Daoy (cell line): ENCODE measurements around the gene TMEM44. TPM values are rescaled to one million over a fixed set of nuclear protein-coding genes. Genes with fewer than 3 reads are reported as not detected.
"Not testable (repeated sequence)": the region's sequence is repeated elsewhere in the genome, so short reads cannot be mapped to it uniquely, and the experiment has no call there.

Experiments
- DNase-seq: peaks from one replicate; pipeline ENCODE4 v3.0.0-alpha.2; 2015; ENCODE audit warnings: low read depth
- total RNA-seq: library from RNA; depleted of rRNA; stranded (reverse); fragments of >200 nt; shearing (Covaris generic); gene quantifications from 2 replicates; pipeline ENCODE4 v1.2.3, GENCODE V29; 2014; rRNA removed

The TMEM44 gene
- total RNA-seq, 1 experiment from 2014 or later = 12.9 TPM

DNA sequence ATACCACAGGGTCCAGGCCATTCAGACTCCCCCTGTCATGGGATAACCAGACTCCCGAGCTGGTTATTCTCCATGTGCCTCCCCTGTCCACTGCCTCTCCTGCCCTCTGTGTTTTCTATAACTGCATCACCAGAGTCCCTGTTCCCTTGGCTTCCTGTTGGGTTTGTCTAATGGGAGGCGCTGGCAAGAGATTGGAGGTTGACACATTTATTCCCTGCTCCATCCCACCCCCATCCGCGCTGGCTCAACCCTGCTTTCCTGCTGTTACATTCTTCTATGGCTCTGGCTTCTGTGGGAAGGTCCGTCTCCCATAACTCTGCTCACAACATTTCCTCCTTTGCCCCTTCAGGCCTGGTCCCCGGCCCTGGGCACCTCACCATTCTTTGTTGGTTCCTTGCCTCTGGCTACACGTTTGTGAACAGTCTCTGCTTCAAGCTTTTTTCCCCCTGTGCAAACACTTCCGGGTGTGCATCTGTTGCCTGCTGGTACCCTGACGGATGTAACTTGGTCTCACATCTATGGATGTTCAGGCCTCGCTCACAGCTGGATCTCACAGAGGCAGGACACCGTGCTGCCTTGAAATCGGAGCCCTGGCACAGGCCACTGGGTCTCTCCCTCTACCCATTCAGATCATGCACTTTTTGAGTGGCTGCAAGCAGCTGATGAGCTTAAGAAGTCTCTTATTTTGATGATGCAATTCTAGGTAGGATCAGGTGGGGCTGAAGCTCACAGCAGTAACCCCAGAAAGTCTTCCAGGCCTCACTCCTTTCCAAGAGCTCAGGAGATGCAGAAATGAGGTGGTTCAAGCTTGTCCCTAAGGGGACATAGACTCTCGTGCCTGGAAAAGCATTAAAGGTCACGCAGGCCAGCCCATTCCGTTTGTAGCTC is 77.8 kb downstream of the TMEM44 start:
- no peak for DNase-seq

- no peak for DNase-seq
Observed at GRCh38 chr3:194554473-194555123, 78.6 kb downstream of the TMEM44 start.

DNA sequence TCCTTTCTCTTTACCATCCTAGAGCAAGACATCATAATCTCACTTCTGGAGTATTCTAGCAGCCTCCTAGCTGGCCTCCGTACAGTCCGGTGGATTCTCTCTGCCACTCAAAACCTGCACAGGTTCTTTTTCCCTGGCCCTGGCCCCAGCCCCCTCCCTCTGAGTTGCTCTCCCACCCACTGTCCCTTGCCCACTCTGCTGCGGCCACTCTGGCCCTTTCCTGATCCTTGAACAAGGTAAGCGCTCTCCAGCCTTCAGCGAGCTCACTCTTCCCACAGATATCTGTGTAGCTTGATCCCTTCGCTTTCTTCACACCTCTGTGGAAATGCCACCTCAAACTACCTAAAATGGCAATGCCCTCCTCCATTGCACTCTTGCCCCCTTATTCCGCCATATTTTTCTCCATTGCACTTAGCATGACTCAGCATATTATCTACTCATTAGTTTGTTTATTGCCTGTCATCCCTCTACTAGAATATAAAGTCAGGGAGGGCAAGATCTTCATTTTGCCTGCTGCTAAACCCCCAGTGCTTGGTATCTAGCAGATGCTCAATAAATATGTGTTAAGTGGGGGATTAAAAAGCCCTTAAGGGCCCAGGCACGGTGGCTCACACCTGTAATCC is 80.8 kb downstream of the TMEM44 start:
- DNase-seq = no peak

GRCh38 chr3:194549853-194550252 is 83.4 kb downstream of the TMEM44 start:
- no peak for DNase-seq

DNA sequence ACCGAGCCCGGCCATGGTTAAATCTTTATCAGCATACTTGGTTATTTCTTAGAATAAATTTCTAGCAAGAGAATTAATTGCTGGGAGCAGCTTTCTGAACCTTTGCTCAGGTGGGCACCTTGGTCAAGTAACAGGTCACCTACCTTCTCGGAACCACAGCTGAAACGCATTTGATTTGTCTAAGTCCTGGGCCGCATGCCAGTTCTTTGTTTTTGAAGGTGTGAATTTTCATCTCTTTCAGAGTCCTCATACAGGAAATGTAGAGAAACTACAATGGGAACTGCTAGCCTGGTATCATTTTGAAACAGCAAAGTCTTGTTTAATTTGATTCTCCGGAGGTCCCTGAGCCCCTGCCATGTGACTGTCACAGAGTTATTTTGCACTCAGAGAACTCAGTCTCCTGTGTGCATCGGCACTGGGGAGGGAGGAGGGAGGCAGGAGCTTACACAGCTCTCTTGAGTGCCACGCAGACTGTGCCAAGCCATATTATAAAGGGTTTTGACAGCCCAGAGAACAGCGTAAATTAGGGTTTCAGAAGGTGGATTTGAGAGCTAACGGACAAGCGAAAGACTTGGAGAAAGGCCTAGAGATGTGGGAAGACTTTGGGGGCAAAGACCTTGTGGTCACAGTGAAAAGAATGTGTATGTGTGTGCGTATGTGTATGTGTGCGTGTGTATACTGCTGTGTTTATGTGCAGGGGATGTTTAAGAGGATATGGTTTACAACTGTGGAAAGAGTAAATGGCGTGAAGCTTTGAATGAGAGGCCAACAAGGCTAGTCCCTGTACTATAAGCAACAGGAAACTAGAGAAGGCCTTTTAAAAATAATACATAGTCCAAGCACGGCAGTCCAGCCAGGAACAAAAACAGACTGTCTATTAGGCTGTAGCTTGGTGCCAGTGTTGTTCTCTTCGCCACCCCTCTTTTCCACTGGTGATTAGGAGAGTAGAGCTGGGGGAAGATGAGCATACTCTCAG is 84.6 kb downstream of the TMEM44 start:
- no peak for DNase-seq

DNA sequence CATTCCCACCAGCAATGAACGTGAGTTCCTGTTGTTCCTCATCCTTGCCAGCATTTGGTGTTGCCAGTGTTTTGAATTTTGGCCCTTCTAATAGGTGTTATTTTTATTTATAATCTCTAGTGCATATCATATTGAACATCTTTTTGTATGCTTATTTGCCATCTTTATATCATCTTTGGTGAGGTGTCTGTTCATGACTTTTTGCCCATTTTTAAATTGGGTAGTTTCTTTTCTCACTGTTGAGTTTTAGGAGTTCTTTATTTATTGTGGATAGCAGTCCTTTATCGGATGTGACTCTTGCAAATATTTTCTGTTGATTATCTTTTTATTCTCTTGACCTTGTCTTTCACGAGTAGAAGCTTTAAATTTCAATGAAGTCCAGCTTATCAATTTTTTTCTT is 86.2 kb downstream of the TMEM44 start:
- DNase-seq = no peak

GRCh38 chr3:194545538-194545937 is 87.7 kb downstream of the TMEM44 start:
- not testable (repeated sequence) for DNase-seq

DNA sequence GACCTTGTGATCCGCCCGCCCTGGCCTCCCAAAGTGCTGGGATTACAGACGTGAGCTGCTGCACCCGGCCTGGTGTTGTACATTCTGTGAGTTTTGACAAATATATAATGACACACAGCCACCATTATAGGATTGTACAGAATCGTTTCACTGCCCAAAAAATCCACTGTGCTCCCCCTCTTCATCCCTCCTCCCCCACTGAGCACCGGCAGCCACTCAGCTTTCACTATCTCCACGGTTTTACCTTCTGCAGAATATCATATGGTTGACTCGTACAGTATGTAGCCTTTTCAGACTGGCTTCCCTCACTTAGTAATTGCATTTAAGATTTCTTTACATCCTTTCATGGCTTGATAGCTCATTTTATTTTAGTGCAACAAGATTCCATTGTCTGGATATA is 89.7 kb downstream of the TMEM44 start:
- no peak for DNase-seq

- no peak for DNase-seq
Observed at GRCh38 chr3:194541483-194541882, 91.7 kb downstream of the TMEM44 start.

GRCh38 chr3:194540274-194540905 is 92.8 kb downstream of the TMEM44 start:
- no peak for DNase-seq

DNA sequence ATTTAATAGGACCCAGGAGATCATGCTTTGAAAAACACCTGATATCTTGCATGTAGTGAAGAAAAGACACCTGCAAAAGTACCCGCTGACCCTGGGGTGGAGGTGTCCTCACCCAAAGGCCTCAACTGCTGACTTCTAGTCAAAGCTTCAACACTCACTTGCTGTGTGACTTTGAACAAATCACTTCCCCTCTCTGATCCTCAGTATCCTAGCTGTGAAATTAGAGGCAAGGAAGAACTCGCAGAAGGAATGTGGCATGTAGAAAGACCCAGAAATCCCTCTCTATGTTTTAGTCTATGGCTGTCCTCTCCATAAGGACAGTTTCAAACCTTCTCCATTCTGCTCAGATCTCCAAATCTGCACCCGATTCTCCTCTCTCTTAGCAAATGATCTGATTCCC is 93.7 kb downstream of the TMEM44 start:
- no peak for DNase-seq

DNA sequence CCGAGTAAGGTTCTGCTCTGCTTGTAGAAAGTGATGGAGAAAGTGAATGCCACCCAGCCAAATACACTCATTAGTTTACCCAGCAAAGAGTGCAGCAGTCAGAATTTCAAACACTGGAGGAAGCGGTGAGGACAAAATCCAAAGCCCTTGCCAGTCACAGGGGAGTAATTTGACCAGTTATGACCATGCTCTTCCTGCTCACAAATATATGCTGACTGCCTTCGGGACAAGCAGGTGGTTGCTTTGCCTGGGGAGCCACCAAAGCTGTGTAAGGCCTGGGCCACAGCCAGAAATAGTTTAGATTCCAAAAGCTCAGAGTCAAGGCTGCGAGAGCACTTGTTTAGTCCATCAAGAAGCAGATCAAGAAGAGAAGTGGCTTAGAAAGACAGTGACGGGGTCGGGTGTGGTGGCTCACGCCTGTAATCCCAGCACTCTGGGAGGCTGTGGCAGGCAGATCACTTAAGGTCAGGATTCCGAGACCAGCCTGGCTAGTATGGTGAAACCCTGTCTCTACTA is 95.4 kb downstream of the TMEM44 start:
- peak; percentile 85 for DNase-seq

Other genes with a start within 250 kb of the TMEM44 start
- not detected in 2 replicates for gene GP5, start 234.2 kb downstream of the TMEM44 start, total RNA-seq
- 184 and 186 TPM in 2 replicates for gene ATP13A3, start 146.4 kb downstream of the TMEM44 start, total RNA-seq
- 78.6 and 99.5 TPM in 2 replicates for gene LSG1, start 38.8 kb upstream of the TMEM44 start, total RNA-seq
- gene FAM43A, start 52.5 kb upstream of the TMEM44 start, total RNA-seq = 69.2 and 82.0 TPM in 2 replicates